Mesenchymal stem cell (in vitro differentiated cells and primary cell): ENCODE results near the gene NMUR1.

Source experiments
- DNase-seq: peaks from one replicate; pipeline ENCODE4 v3.0.0-alpha.2; 2013
- H2AFZ ChIP-seq: one replicate; pipeline ENCODE4 v1.6.1; 2013; ENCODE audit warnings: low read depth, mild to moderate bottlenecking, control low read depth, inconsistent platforms, low read length, moderate library complexity
- H2AK5ac ChIP-seq: 2 replicates; pipeline ENCODE4 v1.6.1; 2013; ENCODE audit warnings: low read length, moderate library complexity, mild to moderate bottlenecking, inconsistent platforms; ENCODE audit not compliant: severe bottlenecking
- H2BK120ac ChIP-seq: one replicate; pipeline ENCODE4 v1.6.1; 2013; ENCODE audit warnings: low read depth, mild to moderate bottlenecking, inconsistent platforms, low read length, moderate library complexity
- H2BK12ac ChIP-seq, 2 experiments: one replicate each; pipeline ENCODE4 v1.6.1; 2013; ENCODE audit warnings: inconsistent platforms in 2 of 2, low read length in 2 of 2, mild to moderate bottlenecking in 2 of 2, moderate library complexity in 2 of 2, control low read depth in 1 of 2
- H2BK15ac ChIP-seq: one replicate; pipeline ENCODE4 v1.6.1; 2013; ENCODE audit warnings: mild to moderate bottlenecking, low read depth, inconsistent platforms; ENCODE audit not compliant: poor library complexity, severe bottlenecking
- H2BK5ac ChIP-seq: 2 replicates; pipeline ENCODE4 v1.6.1; 2013; ENCODE audit warnings: low read depth, mild to moderate bottlenecking, low read length, control low read depth, inconsistent platforms; ENCODE audit not compliant: poor library complexity, severe bottlenecking
- H3K14ac ChIP-seq, 2 experiments: one replicate each; pipeline ENCODE4 v1.6.1; 2013; ENCODE audit warnings: inconsistent platforms in 2 of 2, low read length in 2 of 2, control low read depth in 1 of 2, mild to moderate bottlenecking in 1 of 2, moderate library complexity in 1 of 2
- H3K18ac ChIP-seq, 2 experiments: one replicate each; pipeline ENCODE4 v1.6.1; 2013; ENCODE audit warnings: inconsistent platforms in 2 of 2, low read length in 2 of 2, control low read depth in 1 of 2, low read depth in 1 of 2, mild to moderate bottlenecking in 1 of 2
- H3K23ac ChIP-seq, 2 experiments: one replicate each; pipeline ENCODE4 v1.6.1; 2013; ENCODE audit warnings: inconsistent platforms in 2 of 2, low read length in 2 of 2, mild to moderate bottlenecking in 2 of 2, moderate library complexity in 2 of 2, control low read depth in 1 of 2
- H3K27ac ChIP-seq: 2 replicates; pipeline ENCODE4 v1.5.1; 2013; ENCODE audit warnings: mild to moderate bottlenecking, moderate library complexity, low read length, control low read depth, inconsistent platforms; ENCODE audit not compliant: poor library complexity, severe bottlenecking
- H3K27me3 ChIP-seq, 2 experiments: 2 replicates each; pipeline versions ENCODE4 v1.6.1 to v1.7.0; 2013; ENCODE audit warnings: low read length in 2 of 2, mild to moderate bottlenecking in 2 of 2, moderate library complexity in 2 of 2, control low read depth in 1 of 2, inconsistent platforms in 1 of 2; ENCODE audit not compliant: control insufficient read depth in 1 of 2, insufficient read depth in 1 of 2
- H3K36me3 ChIP-seq, 2 experiments: 2 replicates each; pipeline versions ENCODE4 v1.6.1 to v1.7.0; 2013; ENCODE audit warnings: low read length in 2 of 2, control low read depth in 1 of 2, inconsistent platforms in 1 of 2, low read depth in 1 of 2, mild to moderate bottlenecking in 1 of 2; ENCODE audit not compliant: insufficient read depth in 2 of 2, control insufficient read depth in 1 of 2
- H3K4ac ChIP-seq, 2 experiments: one replicate each; pipeline ENCODE4 v1.6.1; 2013; ENCODE audit warnings: inconsistent platforms in 2 of 2, low read length in 2 of 2, mild to moderate bottlenecking in 2 of 2, moderate library complexity in 2 of 2, control low read depth in 1 of 2, low read depth in 1 of 2
- H3K4me1 ChIP-seq: 2 replicates; pipeline ENCODE4 v1.6.1; 2013; ENCODE audit warnings: low read depth, low read length, control low read depth; ENCODE audit not compliant: control insufficient read depth, insufficient read depth
- H3K4me2 ChIP-seq: 2 replicates; pipeline ENCODE4 v1.6.1; 2013; ENCODE audit warnings: low read length, mild to moderate bottlenecking, inconsistent platforms; ENCODE audit not compliant: poor library complexity, severe bottlenecking
- H3K4me3 ChIP-seq, 2 experiments: 2 replicates each; pipeline versions ENCODE4 v1.5.1 to v1.7.0; 2013; ENCODE audit warnings: low read length in 2 of 2, mild to moderate bottlenecking in 2 of 2, control low read depth in 1 of 2, low read depth in 1 of 2; ENCODE audit not compliant: insufficient read depth in 1 of 2
- H3K79me1 ChIP-seq: replicated peaks from 2 replicates; pipeline ENCODE4 v1.6.1; 2013; ENCODE audit warnings: mild to moderate bottlenecking, control low read depth, low read length, inconsistent platforms; ENCODE audit not compliant: poor library complexity, severe bottlenecking
- H3K9ac ChIP-seq: 2 replicates; pipeline ENCODE4 v1.7.0; 2013; ENCODE audit warnings: mild to moderate bottlenecking, low read length, moderate library complexity
- H3K9me3 ChIP-seq: 2 replicates; pipeline ENCODE4 v1.7.0; 2013; ENCODE audit warnings: mild to moderate bottlenecking, low read length; ENCODE audit not compliant: control insufficient read depth
- H4K8ac ChIP-seq: one replicate; pipeline ENCODE4 v1.6.1; 2013; ENCODE audit warnings: inconsistent platforms, mild to moderate bottlenecking, low read length, moderate library complexity
- H4K91ac ChIP-seq: one replicate; pipeline ENCODE4 v1.6.1; 2013; ENCODE audit warnings: mild to moderate bottlenecking, low read length, inconsistent platforms
- WGBS: methylation state at CpG from one replicate; pipeline ENCODE4 v1.1.7; 2013; ENCODE audit warnings: mixed read lengths; 5-methylcytosine and 5-hydroxymethylcytosine counted together

The NMUR1 gene

DNA sequence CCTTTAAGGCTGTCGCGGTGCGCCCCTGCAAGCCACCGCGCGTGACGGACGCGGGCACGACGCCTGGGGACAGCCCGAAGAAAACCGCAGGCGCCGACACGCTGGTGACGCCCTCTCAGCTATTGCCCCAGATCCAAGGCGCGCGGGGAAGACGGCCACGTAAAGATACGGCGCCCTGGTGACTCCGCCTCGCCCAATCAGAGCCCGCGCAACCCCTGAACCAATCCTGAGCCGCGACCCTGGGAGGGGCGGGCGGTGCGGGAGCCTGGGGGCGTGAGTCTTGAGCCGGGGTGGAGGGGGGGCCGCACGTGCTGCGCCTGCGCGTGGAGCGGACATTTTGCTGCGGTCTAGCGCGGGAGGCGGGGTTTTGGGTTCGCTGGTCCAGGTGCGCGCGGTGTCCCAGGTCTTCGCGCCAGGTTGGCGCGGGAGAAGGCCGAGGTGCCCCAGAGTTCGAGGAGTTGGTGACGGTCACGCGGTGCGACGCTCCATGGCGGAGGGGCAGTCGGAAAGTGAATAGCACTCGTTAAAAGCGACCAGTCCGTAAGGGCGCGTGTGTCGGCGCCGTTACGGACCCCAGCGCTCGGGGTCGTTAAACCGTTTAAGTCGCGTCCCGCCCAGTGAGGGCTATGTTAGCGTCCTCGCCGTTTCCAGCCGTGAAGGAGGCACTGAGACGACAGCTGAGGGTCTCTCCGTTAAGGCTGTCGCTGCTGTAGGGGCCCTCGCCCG is 15.9 kb downstream of the NMUR1 start:
- peak overlapping the region; percentile 98 for H3K9ac ChIP-seq
- H2AK5ac ChIP-seq: no peak overlapping the region
- peak overlapping the region; percentile 21 to 47 for H2BK12ac ChIP-seq
- peak overlapping the region; percentile 94 to 96 for H3K18ac ChIP-seq
- no peaks in the 10 kb centered on the region for H3K4me1 ChIP-seq
- H2BK120ac ChIP-seq: no peak overlapping the region
- H2BK15ac ChIP-seq: no peak overlapping the region
- H4K8ac ChIP-seq: peak overlapping the region; percentile 99
- no peaks in the 10 kb centered on the region for H3K9me3 ChIP-seq
- H3K4ac ChIP-seq: peak overlapping the region; percentile 76 to 95
- peak overlapping the region; percentile 88 for H4K91ac ChIP-seq
- DNase-seq: peak; percentile 98
- 2% methylated on average over 86 of the region's 87 CpGs for WGBS
- H3K27ac ChIP-seq: peak overlapping the region; percentile 8
- H3K4me2 ChIP-seq: peak overlapping the region; percentile 94
- H3K23ac ChIP-seq: no peak overlapping the region
- peak overlapping the region in 1 of 2 experiments; percentile 98 for H3K14ac ChIP-seq
- peaks cover 4% of the 10 kb centered on the region for H3K79me1 ChIP-seq
- H3K36me3 ChIP-seq: no peaks in the 10 kb centered on the region
- peaks cover 0 to 4% of the 10 kb centered on the region in 2 experiments for H3K27me3 ChIP-seq
- peak overlapping the region; percentile 83 to 97 for H3K4me3 ChIP-seq
- peak overlapping the region; percentile 97 for H2AFZ ChIP-seq
- H2BK5ac ChIP-seq: no peak overlapping the region

DNA sequence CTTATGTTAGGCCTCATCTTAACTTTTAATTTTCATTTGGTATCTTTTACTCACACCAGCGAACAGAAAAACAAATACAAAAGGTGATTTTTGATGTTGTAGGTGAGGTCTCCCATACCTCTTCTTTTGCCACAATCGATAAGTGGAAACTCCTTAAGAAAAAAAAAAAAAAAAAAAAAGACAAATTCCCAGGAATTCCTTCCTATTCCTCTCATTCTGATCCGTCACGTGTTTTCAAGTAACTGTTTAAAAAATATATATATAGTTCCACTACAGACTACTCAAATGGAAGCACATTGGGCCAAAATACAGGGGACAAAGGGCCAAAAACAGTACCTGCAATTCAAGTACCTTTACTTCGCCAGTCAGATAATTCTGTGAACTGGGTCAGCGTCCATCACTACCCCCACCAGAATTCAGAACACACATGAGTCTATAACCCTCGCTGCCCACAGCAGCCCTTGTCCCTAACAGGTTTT is 16.5 kb downstream of the NMUR1 start:
- peak overlapping the region in 1 of 2 experiments; percentile 21 for H2BK12ac ChIP-seq
- H4K91ac ChIP-seq: peak overlapping the region; percentile 88
- peak overlapping the region; percentile 90 for H2AFZ ChIP-seq
- H3K36me3 ChIP-seq: no peaks in the 10 kb centered on the region
- no peaks in the 10 kb centered on the region for H3K4me1 ChIP-seq
- WGBS: 5% methylated on average over 3 of the region's 7 CpGs
- no peak overlapping the region for H2AK5ac ChIP-seq
- H3K4ac ChIP-seq: peak overlapping the region in 1 of 2 experiments; percentile 95
- DNase-seq: no peak
- no peak overlapping the region for H3K23ac ChIP-seq
- peak overlapping the region; percentile 92 to 96 for H3K18ac ChIP-seq
- H3K4me3 ChIP-seq: peak overlapping the region; percentile 83 to 97
- H2BK5ac ChIP-seq: no peak overlapping the region
- H4K8ac ChIP-seq: peak overlapping the region; percentile 89
- H3K79me1 ChIP-seq: peaks cover 4% of the 10 kb centered on the region
- peak overlapping the region; percentile 91 for H3K4me2 ChIP-seq
- H3K9me3 ChIP-seq: no peaks in the 10 kb centered on the region
- no peak overlapping the region for H2BK120ac ChIP-seq
- no peak overlapping the region for H2BK15ac ChIP-seq
- peak overlapping the region in 1 of 2 experiments; percentile 98 for H3K14ac ChIP-seq
- H3K27me3 ChIP-seq: peaks cover 0 to 3% of the 10 kb centered on the region in 2 experiments
- peak overlapping the region; percentile 8 for H3K27ac ChIP-seq
- H3K9ac ChIP-seq: peak overlapping the region; percentile 98

- Histone ChIP-seq H3K14ac (no peak overlapping the region), H3K4ac (no peak overlapping the region), H3K18ac (no peak overlapping the region), H2BK12ac (no peak overlapping the region), H3K9ac (no peak overlapping the region), H2AK5ac (no peak overlapping the region), H2AFZ (no peak overlapping the region), H2BK120ac (no peak overlapping the region), H3K36me3 (no peaks in the 10 kb centered on the region), H4K91ac (no peak overlapping the region), H4K8ac (no peak overlapping the region), H3K27me3 (no peaks in the 10 kb centered on the region), H2BK5ac (no peak overlapping the region), H3K79me1 (peaks cover 4% of the 10 kb centered on the region), H3K9me3 (no peaks in the 10 kb centered on the region), H3K4me1 (no peaks in the 10 kb centered on the region), H3K23ac (no peak overlapping the region), H3K4me2 (no peak overlapping the region), H3K27ac (no peak overlapping the region), H2BK15ac (no peak overlapping the region), H3K4me3 (no peak overlapping the region)
- no peak for DNase-seq
- 93% methylated on average over 5 of the region's 5 CpGs for WGBS
These were observed 18.0 kb downstream of the NMUR1 start for GRCh38 chr2:231512222-231512621.

- 89% methylated on average over 3 of the region's 3 CpGs for WGBS
- no peak for DNase-seq
- no peak overlapping the region for H4K8ac ChIP-seq
- H3K23ac ChIP-seq: no peak overlapping the region
- no peak overlapping the region for H2BK120ac ChIP-seq
- H2BK15ac ChIP-seq: no peak overlapping the region
- H2AK5ac ChIP-seq: no peak overlapping the region
- no peak overlapping the region for H2AFZ ChIP-seq
- no peak overlapping the region for H2BK5ac ChIP-seq
- H3K36me3 ChIP-seq: no peaks in the 10 kb centered on the region
- H3K9me3 ChIP-seq: no peaks in the 10 kb centered on the region
- no peaks in the 10 kb centered on the region for H3K4me1 ChIP-seq
- no peak overlapping the region for H3K18ac ChIP-seq
- H3K4me2 ChIP-seq: no peak overlapping the region
- H3K79me1 ChIP-seq: no peaks in the 10 kb centered on the region
- no peak overlapping the region for H3K14ac ChIP-seq
- no peak overlapping the region for H2BK12ac ChIP-seq
- no peak overlapping the region for H3K27ac ChIP-seq
- H3K9ac ChIP-seq: no peak overlapping the region
- no peaks in the 10 kb centered on the region for H3K27me3 ChIP-seq
- no peak overlapping the region for H4K91ac ChIP-seq
- no peak overlapping the region for H3K4ac ChIP-seq
- H3K4me3 ChIP-seq: no peak overlapping the region
These were observed 26.5 kb downstream of the NMUR1 start for GRCh38 chr2:231503766-231504165.
